MCF 10A (cell line): ENCODE results near the gene PLD5. TPM values are rescaled to one million over a fixed set of nuclear protein-coding genes. Genes with fewer than 3 reads are reported as not detected.

ENCODE experiments used
- BruUV-seq: library from RNA; stranded (reverse); fragments of 400-500 nt; replicated peaks from 2 replicates; lab custom pipeline; 2021; lab: Mats Ljungman, UMichigan
- CTCF ChIA-PET: fragments of 300-600 bp; sonication (Branson Sonifier 250); formaldehyde crosslinking; extraction: SDS; loops from one replicate; lab custom pipeline; 2021; ENCODE audit warnings: antibody characterized with exemption, inconsistent platforms; lab: Yijun Ruan, JAX
- POLR2A ChIA-PET: fragments of 300-600, 350-650 bp; sonication (Branson Sonifier 250); formaldehyde crosslinking; extraction: SDS; loops from one replicate; lab custom pipeline; 2020; ENCODE audit warnings: antibody characterized with exemption, inconsistent platforms; lab: Yijun Ruan, JAX
- DNase-seq: peaks from one replicate; pipeline ENCODE4 v3.0.0-alpha.2; 2018; ENCODE audit not compliant: unreplicated experiment
- H3K27ac Mint-ChIP-seq: one replicate; pipeline ENCODE4 v1.8.0; 2022; ENCODE audit warnings: mild to moderate bottlenecking, low read depth, mixed read lengths; ENCODE audit not compliant: unreplicated experiment
- H3K27me3 Mint-ChIP-seq: one replicate; pipeline ENCODE4 v1.8.0; 2022; ENCODE audit warnings: mixed read lengths; ENCODE audit not compliant: insufficient read depth, unreplicated experiment
- H3K36me3 Mint-ChIP-seq: one replicate; pipeline ENCODE4 v1.8.0; 2022; ENCODE audit warnings: mild to moderate bottlenecking, moderate library complexity, mixed read lengths; ENCODE audit not compliant: insufficient read depth, unreplicated experiment
- H3K4me1 Mint-ChIP-seq: one replicate; pipeline ENCODE4 v1.8.0; 2022; ENCODE audit warnings: mixed read lengths; ENCODE audit not compliant: insufficient read depth, unreplicated experiment
- H3K4me3 Mint-ChIP-seq: one replicate; pipeline ENCODE4 v1.8.0; 2022; ENCODE audit warnings: mild to moderate bottlenecking, moderate library complexity, mixed read lengths; ENCODE audit not compliant: unreplicated experiment
- H3K9me3 Mint-ChIP-seq: one replicate; pipeline ENCODE4 v1.8.0; 2022; ENCODE audit warnings: mixed read lengths; ENCODE audit not compliant: unreplicated experiment
- CTCF ChIP-seq: fragments of 200-600 bp; IDR thresholded peaks from one replicate; pipeline ENCODE4 v1.8.0; 2022; ENCODE audit warnings: antibody characterized with exemption, mild to moderate bottlenecking; ENCODE audit not compliant: unreplicated experiment
- intact Hi-C: fragments of 100-400 bp; cut with micrococcal nuclease; formaldehyde crosslinking; loops from 2 replicates; pipeline ENCODE4 v1.14.1; 2022
- total RNA-seq: library from RNA; stranded (reverse); gene quantifications from 2 replicates; pipeline ENCODE4 v1.2.3, GENCODE V29; 2022

The PLD5 gene
- total RNA-seq, 1 experiment from 2014 or later, result 18.3 TPM

- ChIA-PET POLR2A (interaction anchor here (1.2 to 3.5 kb wide), 3 partner anchors 9 to 19 kb away, joined by 3 to 13 read pairs (median 11); no protein-coding TSS in a partner anchor), CTCF (interaction anchor here (0.6 to 2.2 kb wide), 4 partner anchors 9 to 113 kb away, joined by 3 to 10 read pairs (median 5); no protein-coding TSS in a partner anchor)
- Mint-ChIP-seq H3K27me3 (no peaks in the 10 kb centered on the region), H3K27ac (peak overlapping the region; percentile 39), H3K4me1 (peaks cover 24% of the 10 kb centered on the region), H3K9me3 (no peaks in the 10 kb centered on the region), H3K36me3 (peaks cover 6% of the 10 kb centered on the region), H3K4me3 (no peak overlapping the region)
- intact Hi-C loops, result loop anchor here (2.0 kb wide), 1 partner anchor 18 kb away; no protein-coding TSS in a partner anchor
- no TSS peak for BruUV-seq
- DNase-seq, result peak; percentile 80
- no peak for TF ChIP-seq CTCF
Observed at GRCh38 chr1:242206994-242207393, 317.5 kb downstream of the PLD5 start.

- ChIA-PET CTCF (interaction anchor here (0.6 to 2.2 kb wide), 11 partner anchors 8 to 626 kb away, joined by 3 to 10 read pairs (median 4); no protein-coding TSS in a partner anchor), POLR2A (interaction anchor here (0.9 to 3.5 kb wide), 5 partner anchors 12 to 675 kb away, joined by 3 to 13 read pairs (median 7); no protein-coding TSS in a partner anchor)
- H3K9me3 Mint-ChIP-seq, result no peaks in the 10 kb centered on the region
- no peak for TF ChIP-seq CTCF
- H3K27me3 Mint-ChIP-seq, result no peaks in the 10 kb centered on the region
- H3K36me3 Mint-ChIP-seq, result peaks cover 6% of the 10 kb centered on the region
- peak; percentile 88 for DNase-seq
- H3K4me1 Mint-ChIP-seq, result peaks cover 27% of the 10 kb centered on the region
- BruUV-seq, result TSS peak; percentile 75
- peak overlapping the region; percentile 39 for H3K27ac Mint-ChIP-seq
- intact Hi-C loops, result loop anchor here (2.0 kb wide), 1 partner anchor 19 kb away; no protein-coding TSS in a partner anchor
- no peak overlapping the region for H3K4me3 Mint-ChIP-seq
Observed at GRCh38 chr1:242205622-242206489, 318.6 kb downstream of the PLD5 start.

- no peak overlapping the region for H3K27ac Mint-ChIP-seq
- intact Hi-C loops, result no loop called here
Observed at GRCh38 chr1:242203262-242203661, 321.2 kb downstream of the PLD5 start.

More at GRCh38 chr1:242203262-242203661, 321.2 kb downstream of the PLD5 start:
- CTCF ChIA-PET, result interaction anchor here (0.8 to 1.6 kb wide), 4 partner anchors 14 to 183 kb away, joined by 3 to 4 read pairs (median 4); no protein-coding TSS in a partner anchor
- H3K9me3 Mint-ChIP-seq, result no peaks in the 10 kb centered on the region
- H3K36me3 Mint-ChIP-seq, result peaks cover 6% of the 10 kb centered on the region
- peaks cover 42% of the 10 kb centered on the region for H3K4me1 Mint-ChIP-seq
- no TSS peak for BruUV-seq
- POLR2A ChIA-PET, result no interaction called here
- H3K27me3 Mint-ChIP-seq, result no peaks in the 10 kb centered on the region
- H3K4me3 Mint-ChIP-seq, result no peak overlapping the region
- no peak for TF ChIP-seq CTCF
- DNase-seq, result no peak
